Stimulated activated memory B cell treated with anti-CD40 and anti-IgM and Interleukin-4, amounts not matched to agents 10 μg/mL and 1 μg/mL and 100 μg/mL, for 72 hours (primary cell): Measurements from ENCODE around the gene PLCG2.

Experiments
- ATAC-seq: fragments of 150-1000 bp; cut with Tn5 transposase; 2 replicates; pipeline ENCODE4 v1.10.0; 2021
- H3K27ac Mint-ChIP-seq: one replicate; pipeline ENCODE4 v1.8.0; 2022; ENCODE audit warnings: mild to moderate bottlenecking, mixed read lengths
- H3K27me3 Mint-ChIP-seq: one replicate; pipeline ENCODE4 v1.8.0; 2022; ENCODE audit warnings: mixed read lengths
- H3K36me3 Mint-ChIP-seq: one replicate; pipeline ENCODE4 v1.8.0; 2022; ENCODE audit warnings: mixed read lengths
- H3K4me1 Mint-ChIP-seq: one replicate; pipeline ENCODE4 v1.8.0; 2022; ENCODE audit warnings: mixed read lengths
- H3K4me3 Mint-ChIP-seq: one replicate; pipeline ENCODE4 v1.8.0; 2022; ENCODE audit warnings: mild to moderate bottlenecking, moderate library complexity, mixed read lengths
- H3K9me3 Mint-ChIP-seq: one replicate; pipeline ENCODE4 v1.8.0; 2022; ENCODE audit warnings: mixed read lengths

Gene PLCG2

DNA sequence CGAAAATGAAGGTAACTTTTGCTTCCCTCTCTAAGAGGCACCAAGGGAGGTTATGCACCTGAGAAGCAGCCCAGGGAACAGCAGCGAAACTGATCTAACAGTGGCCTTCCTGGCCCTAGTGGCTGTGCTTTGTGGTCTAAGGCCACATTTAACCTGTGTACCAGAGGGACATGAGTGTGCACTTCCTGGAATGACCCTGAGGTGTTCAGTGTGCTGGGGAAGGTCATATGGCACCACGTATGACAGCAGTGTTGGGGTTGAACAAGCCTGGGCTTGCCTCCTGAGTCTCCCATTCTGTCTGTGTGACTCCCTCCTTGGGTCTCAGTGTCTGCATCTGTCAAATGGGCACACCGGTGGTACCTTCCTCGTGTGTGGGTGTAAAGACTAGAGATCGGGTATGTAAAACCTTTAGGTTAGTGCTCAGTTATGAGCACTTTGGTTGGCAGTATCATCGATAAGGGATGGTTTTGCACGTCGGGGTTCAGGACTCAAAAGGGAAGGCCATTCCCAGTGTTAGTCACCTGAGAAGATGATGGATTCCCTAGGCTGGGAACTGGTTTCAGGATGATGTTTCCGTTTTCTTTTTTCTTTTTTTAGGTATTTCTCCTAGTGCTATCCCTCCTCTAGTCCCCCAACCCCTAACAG is 31.9 kb downstream of the PLCG2 start:
- peak; percentile 56 for ATAC-seq
- H3K36me3 Mint-ChIP-seq: peaks cover 58% of the 10 kb centered on the region
- H3K27me3 Mint-ChIP-seq: no peaks in the 10 kb centered on the region
- peaks cover 100% of the 10 kb centered on the region for H3K4me1 Mint-ChIP-seq
- H3K27ac Mint-ChIP-seq: peak overlapping the region; percentile 99
- peak overlapping the region; percentile 45 for H3K4me3 Mint-ChIP-seq
- no peaks in the 10 kb centered on the region for H3K9me3 Mint-ChIP-seq

DNA sequence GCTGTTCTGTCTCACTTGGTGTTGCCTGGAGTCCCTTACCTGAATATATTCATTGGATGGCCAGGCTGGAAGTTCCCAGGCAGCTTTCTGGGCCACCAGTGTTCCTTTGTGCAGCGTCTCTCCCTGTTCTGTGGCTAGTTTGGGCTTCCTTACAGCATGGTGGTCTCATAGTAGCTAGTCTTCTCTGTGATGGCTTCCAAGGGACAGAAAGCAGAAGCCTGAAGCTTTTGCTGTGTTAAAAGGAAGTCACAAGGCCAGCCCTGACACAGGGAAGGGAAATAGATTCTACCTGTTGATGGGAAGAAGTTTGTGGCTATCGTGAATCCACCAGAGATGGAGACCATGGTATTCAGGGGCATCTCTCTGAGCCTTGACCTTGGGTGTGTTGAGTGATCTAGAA is 34.6 kb downstream of the PLCG2 start:
- H3K27me3 Mint-ChIP-seq: no peaks in the 10 kb centered on the region
- ATAC-seq: no peak
- H3K27ac Mint-ChIP-seq: peak overlapping the region; percentile 99
- H3K9me3 Mint-ChIP-seq: no peaks in the 10 kb centered on the region
- peaks cover 44% of the 10 kb centered on the region for H3K36me3 Mint-ChIP-seq
- H3K4me1 Mint-ChIP-seq: peaks cover 97% of the 10 kb centered on the region
- peak overlapping the region; percentile 50 for H3K4me3 Mint-ChIP-seq

DNA sequence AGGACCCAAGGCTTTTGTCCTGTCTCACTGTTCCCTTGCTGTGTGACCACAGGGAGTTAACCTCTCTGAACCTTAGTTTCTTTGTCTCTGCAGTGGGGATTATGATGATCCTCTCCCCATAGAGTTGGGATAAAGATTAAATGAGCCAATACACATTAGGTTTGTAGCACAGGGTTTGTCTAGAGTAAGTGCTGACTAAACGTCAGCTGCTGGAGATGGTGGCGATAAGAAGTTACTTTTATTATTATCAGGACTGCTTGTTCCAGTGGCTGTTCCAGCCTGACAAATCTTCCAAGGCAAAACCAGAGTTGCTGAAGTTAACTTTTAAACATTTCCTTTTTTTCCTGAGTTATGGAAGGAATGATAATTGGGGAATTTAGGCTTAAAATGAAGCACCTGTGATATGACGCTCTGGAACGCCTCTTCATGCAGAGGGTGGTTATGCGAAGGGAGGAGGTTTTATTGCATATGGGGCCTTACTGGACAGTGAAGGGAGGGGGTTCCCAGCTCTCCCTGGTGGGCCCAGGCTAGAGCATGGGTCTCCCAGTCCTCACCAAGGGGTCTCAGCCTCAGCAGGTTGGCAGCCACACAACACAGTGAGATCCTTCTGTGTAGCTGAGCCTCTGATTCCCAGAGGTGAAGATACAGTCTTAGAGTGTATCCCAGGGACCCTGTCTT is 35.8 kb downstream of the PLCG2 start:
- Mint-ChIP-seq H3K4me3 (peak overlapping the region; percentile 19), H3K27me3 (no peaks in the 10 kb centered on the region), H3K36me3 (peaks cover 50% of the 10 kb centered on the region), H3K9me3 (no peaks in the 10 kb centered on the region), H3K4me1 (peaks cover 92% of the 10 kb centered on the region), H3K27ac (peak overlapping the region; percentile 99)
- no peak for ATAC-seq

DNA sequence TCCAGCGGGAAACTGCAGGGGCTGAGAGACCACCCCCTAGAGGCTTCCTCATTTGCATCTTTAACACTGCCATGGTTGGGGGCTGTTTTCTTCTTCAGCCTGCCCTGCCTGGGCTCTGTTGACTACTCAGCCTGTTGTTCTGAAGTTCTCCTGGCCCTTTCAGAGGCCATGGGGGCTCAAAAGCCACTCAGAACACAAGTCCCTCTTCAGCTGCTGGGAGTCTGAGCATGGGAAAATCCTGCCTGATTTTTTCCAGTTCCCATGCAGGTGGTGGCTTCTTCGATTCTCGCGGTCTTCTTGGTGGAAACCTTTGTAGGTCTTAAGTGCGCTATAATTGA is 36.3 kb downstream of the PLCG2 start:
- H3K36me3 Mint-ChIP-seq: peaks cover 50% of the 10 kb centered on the region
- no peak overlapping the region for H3K4me3 Mint-ChIP-seq
- no peaks in the 10 kb centered on the region for H3K9me3 Mint-ChIP-seq
- H3K27me3 Mint-ChIP-seq: no peaks in the 10 kb centered on the region
- peaks cover 92% of the 10 kb centered on the region for H3K4me1 Mint-ChIP-seq
- ATAC-seq: no peak
- H3K27ac Mint-ChIP-seq: peak overlapping the region; percentile 99

DNA sequence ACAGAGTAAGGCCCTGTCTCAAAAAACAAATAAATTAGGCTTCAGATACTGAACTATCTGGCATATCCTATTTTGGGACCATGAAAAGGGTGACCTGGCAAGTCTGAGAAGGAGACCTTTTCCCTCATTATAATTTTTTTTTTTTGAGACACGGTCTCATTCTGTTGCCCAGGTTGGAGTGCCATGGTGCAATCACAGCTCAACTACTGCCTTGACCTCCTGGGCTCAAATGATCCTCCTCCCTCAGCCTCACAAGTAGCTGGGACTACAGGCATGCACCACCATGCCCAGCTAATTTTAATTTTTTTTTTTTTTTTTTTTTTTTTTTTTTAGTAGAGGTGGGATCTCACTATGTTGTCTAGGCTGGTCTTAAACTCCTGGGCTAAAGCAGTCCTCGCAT is 37.3 kb downstream of the PLCG2 start:
- Mint-ChIP-seq H3K27ac (peak overlapping the region; percentile 99), H3K36me3 (peaks cover 44% of the 10 kb centered on the region), H3K9me3 (no peaks in the 10 kb centered on the region), H3K27me3 (no peaks in the 10 kb centered on the region), H3K4me1 (peaks cover 92% of the 10 kb centered on the region), H3K4me3 (peak overlapping the region; percentile 77)
- no peak for ATAC-seq

DNA sequence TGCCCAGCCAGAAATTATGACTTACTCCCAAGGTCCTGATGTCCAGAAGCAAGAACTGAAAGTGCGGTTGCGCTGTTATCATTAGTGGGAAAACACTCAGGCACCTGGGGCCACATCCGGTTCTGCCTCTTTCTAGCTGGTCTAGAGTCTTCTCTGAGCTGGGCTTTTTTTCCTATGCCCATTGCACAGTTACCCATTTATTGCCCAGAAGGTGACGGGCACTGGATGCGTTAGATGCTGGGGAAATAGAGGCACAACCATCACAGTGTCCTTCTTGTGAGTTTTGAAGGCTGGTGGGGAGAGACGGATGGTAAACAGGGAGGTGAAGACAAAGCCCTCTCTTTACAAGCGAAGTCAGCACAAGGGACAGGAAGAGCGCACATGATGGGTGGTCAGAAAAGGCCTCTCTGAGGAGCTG is 37.7 kb downstream of the PLCG2 start:
- H3K9me3 Mint-ChIP-seq: no peaks in the 10 kb centered on the region
- peak overlapping the region; percentile 99 for H3K27ac Mint-ChIP-seq
- peak overlapping the region; percentile 77 for H3K4me3 Mint-ChIP-seq
- H3K4me1 Mint-ChIP-seq: peaks cover 92% of the 10 kb centered on the region
- H3K27me3 Mint-ChIP-seq: no peaks in the 10 kb centered on the region
- ATAC-seq: peak; percentile 21
- peaks cover 41% of the 10 kb centered on the region for H3K36me3 Mint-ChIP-seq

DNA sequence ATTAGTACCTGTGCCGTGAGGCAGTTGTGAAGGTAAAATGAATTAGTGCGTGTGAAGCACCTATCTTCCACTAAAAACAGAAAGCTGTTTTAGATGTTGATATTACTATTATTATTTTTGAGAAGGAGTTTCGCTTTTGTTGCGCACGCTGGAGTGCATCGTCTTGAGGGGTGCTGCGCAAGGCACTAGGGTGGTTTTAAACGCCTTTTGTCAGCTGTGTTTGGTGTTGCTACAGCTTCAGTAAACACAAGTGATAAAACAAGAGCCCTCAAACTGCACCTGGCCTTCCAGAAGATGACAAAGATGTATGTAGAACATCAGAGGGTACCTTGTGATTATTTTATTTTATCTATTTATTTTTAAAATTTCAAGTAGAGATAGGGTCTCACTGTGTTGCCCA is 38.2 kb downstream of the PLCG2 start:
- H3K36me3 Mint-ChIP-seq: peaks cover 38% of the 10 kb centered on the region
- no peaks in the 10 kb centered on the region for H3K27me3 Mint-ChIP-seq
- peak overlapping the region; percentile 77 for H3K4me3 Mint-ChIP-seq
- peak overlapping the region; percentile 99 for H3K27ac Mint-ChIP-seq
- no peaks in the 10 kb centered on the region for H3K9me3 Mint-ChIP-seq
- peak; percentile 49 for ATAC-seq
- H3K4me1 Mint-ChIP-seq: peaks cover 92% of the 10 kb centered on the region

DNA sequence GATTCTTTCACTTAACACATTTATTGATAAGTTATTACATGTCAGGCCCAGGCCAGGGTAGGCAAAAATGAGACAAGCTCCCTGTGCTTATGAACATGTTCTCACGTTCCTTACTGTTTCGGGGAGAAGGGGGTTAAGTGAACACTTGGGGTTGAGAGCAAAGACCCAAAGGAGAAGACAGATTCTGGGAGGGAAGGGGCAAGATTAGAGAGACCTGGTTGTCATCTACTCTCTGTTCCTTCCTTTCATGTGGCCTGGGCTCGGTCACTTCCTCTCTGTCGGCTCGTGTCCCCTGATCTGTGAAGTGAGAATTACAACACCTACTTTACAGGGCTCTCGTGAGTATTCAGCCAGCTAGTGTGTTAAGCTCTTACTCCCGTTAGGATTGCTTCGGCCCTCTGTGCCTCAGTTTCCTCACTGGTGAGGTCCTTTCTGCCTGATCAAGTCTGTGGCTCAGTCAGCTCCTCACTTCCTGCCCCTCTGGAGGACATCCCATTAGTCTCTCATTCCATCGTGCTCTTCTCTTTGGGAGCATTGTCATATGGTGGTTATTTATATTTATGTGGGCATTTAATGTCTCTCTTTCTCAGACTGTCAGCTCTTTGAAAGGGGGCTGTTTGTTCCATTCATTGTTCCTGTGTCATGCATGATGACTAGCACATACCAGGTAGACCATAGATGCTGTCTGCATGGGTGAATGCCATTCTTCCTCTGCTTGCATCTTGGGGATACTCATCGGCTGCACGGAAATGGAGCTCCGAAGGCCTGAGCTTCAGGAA is 38.9 kb downstream of the PLCG2 start:
- peak overlapping the region; percentile 99 for H3K27ac Mint-ChIP-seq
- no peaks in the 10 kb centered on the region for H3K9me3 Mint-ChIP-seq
- ATAC-seq: peak; percentile 76
- peak overlapping the region; percentile 69 for H3K4me3 Mint-ChIP-seq
- H3K36me3 Mint-ChIP-seq: peaks cover 31% of the 10 kb centered on the region
- no peaks in the 10 kb centered on the region for H3K27me3 Mint-ChIP-seq
- H3K4me1 Mint-ChIP-seq: peaks cover 92% of the 10 kb centered on the region

DNA sequence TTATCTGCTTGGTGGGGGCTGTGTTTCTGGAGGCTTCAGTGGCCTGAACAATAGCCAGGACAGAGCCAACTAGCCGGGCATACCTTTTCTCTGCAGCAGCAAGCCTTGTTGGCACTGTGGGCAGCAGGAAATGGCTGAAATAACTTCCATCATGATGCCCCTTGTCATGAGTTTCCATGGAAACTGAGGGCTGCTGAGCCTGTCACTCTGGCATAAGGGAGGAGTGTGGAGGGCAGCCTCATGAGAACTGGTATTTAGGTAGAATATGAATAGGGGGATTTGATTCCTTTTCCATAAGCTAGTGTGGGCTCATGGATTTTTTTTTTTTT is 39.4 kb downstream of the PLCG2 start:
- Mint-ChIP-seq H3K27me3 (no peaks in the 10 kb centered on the region), H3K4me3 (peak overlapping the region; percentile 69), H3K9me3 (no peaks in the 10 kb centered on the region), H3K36me3 (peaks cover 25% of the 10 kb centered on the region), H3K27ac (peak overlapping the region; percentile 99), H3K4me1 (peaks cover 92% of the 10 kb centered on the region)
- ATAC-seq: no peak

DNA sequence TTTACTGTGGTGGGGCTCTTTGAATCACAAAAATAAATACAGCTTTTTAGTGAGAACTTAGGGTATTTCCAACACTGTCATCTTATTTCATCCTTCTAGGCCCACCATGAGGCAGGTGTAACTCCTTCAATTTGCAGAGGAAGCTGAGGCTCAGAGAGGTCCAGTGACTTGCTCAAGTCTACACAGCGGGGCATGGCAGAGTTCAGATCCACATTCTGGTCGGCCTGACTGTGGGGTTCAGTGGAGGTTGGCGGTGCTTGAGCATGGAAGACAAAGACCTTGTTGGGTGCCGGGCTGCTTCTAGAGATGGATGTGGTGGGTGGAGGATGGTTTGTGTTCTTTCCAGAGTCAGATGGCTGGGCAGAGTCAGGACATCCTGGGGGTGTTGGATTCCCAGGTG is 39.8 kb downstream of the PLCG2 start:
- H3K4me3 Mint-ChIP-seq: peak overlapping the region; percentile 69
- no peaks in the 10 kb centered on the region for H3K27me3 Mint-ChIP-seq
- ATAC-seq: no peak
- peaks cover 22% of the 10 kb centered on the region for H3K36me3 Mint-ChIP-seq
- peak overlapping the region; percentile 99 for H3K27ac Mint-ChIP-seq
- no peaks in the 10 kb centered on the region for H3K9me3 Mint-ChIP-seq
- peaks cover 92% of the 10 kb centered on the region for H3K4me1 Mint-ChIP-seq

DNA sequence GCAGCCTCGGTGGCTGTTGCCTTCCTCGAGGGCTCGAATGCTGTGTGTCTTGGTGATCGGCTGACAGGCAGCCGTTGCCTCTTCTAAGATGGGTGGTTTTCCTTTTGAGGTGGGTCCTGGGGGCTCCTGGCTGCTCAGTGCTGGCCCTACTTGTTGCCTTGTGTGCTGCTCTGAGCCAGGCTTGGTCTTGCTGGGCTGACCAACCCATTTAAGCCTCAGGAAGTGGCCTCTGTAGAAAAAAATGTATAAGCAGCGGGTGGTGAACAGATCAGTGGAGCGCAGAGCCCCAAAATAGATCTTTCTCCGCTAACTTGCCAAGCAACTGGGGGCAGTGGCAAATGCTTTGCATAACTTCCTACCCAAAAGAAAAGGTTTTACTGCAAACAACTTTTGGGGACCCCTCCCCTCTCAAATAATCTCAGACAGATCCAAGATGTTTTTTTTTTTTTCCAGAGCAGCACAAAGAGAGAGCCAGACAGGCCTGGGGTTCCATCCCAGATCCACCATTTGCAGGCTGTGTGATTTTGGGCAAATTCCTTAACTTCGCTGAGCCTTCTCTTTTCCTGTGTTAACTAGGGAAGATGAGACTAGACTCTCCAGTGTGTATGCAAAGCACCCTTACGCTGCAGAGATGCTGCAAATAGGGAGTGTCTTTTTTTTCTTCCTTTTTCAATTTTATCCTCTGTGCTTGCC is 42.5 kb downstream of the PLCG2 start:
- peak; percentile 73 for ATAC-seq
- H3K36me3 Mint-ChIP-seq: peaks cover 45% of the 10 kb centered on the region
- H3K27ac Mint-ChIP-seq: peak overlapping the region; percentile 99
- no peaks in the 10 kb centered on the region for H3K27me3 Mint-ChIP-seq
- peaks cover 92% of the 10 kb centered on the region for H3K4me1 Mint-ChIP-seq
- peaks cover 4% of the 10 kb centered on the region for H3K9me3 Mint-ChIP-seq
- peak overlapping the region; percentile 79 for H3K4me3 Mint-ChIP-seq

DNA sequence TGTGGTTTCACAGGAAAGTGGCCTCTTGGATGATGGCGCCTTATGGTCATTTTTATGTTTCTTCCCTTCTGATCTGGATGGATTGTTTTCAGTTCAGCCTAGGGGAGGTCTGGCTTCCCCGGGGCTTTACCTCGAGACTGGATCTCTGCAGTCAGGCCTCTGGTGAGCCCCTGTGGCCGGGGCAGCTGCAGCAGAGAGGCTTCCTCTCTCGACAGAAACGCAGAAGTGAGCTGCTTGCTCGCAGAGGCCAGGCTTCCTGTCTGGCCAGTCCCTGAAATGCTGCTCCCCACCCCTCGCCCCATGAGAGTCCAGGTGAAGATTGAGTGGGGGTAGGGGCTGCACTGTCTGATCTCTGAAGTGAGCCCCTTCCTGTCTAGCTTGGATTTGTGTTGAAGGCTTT is 44.0 kb downstream of the PLCG2 start:
- peak; percentile 80 for ATAC-seq
- Mint-ChIP-seq H3K4me3 (peak overlapping the region; percentile 79), H3K27ac (peak overlapping the region; percentile 99), H3K36me3 (peaks cover 51% of the 10 kb centered on the region), H3K27me3 (no peaks in the 10 kb centered on the region), H3K9me3 (peaks cover 4% of the 10 kb centered on the region), H3K4me1 (peaks cover 94% of the 10 kb centered on the region)

DNA sequence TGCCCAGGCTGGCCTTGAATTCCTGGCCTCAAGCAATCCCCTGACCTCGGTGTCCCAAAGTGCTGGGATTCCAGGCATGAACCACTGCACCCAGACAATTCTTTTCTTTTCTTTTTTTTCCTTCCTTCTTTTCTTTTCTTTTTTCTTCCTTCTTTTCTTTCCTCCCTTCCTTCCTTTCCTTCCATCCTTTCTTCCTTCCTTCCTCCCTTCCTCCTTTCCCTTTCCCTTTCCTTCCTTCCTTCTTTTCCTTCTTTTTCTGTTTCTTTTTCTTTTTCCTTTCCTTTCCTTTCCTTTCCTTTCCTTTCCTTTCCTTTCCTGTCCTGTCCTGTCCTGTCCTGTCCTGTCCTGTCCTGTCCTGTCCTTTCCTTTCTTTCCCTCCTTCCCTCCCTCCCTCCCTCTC is 44.6 kb downstream of the PLCG2 start:
- Mint-ChIP-seq H3K4me1 (peaks cover 94% of the 10 kb centered on the region), H3K9me3 (peaks cover 4% of the 10 kb centered on the region), H3K27ac (peak overlapping the region; percentile 99), H3K36me3 (peaks cover 47% of the 10 kb centered on the region), H3K27me3 (no peaks in the 10 kb centered on the region), H3K4me3 (peak overlapping the region; percentile 79)
- ATAC-seq: no peak

DNA sequence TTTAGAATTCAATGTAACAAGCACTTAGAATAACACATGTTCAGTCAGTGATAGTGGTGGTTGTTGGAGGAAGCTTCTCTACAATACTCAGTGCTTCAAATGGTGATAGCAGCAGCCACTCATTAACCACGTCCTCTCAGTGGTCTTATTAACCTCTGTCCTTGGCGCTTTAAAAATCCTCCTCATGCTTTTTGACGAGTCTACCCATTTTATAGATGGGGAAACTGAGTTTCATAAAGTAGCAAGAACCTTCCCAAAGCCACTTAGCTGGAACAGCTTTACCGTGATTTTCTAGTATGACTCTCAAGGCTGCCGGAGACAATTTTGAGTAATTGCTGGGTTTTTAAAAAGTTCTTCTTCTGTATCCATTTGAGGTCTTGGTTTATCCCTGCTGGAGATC is 47.4 kb downstream of the PLCG2 start:
- Mint-ChIP-seq H3K9me3 (peaks cover 4% of the 10 kb centered on the region), H3K27me3 (no peaks in the 10 kb centered on the region), H3K27ac (peak overlapping the region; percentile 99), H3K36me3 (peaks cover 46% of the 10 kb centered on the region), H3K4me3 (peak overlapping the region; percentile 2), H3K4me1 (peaks cover 99% of the 10 kb centered on the region)
- no peak for ATAC-seq

DNA sequence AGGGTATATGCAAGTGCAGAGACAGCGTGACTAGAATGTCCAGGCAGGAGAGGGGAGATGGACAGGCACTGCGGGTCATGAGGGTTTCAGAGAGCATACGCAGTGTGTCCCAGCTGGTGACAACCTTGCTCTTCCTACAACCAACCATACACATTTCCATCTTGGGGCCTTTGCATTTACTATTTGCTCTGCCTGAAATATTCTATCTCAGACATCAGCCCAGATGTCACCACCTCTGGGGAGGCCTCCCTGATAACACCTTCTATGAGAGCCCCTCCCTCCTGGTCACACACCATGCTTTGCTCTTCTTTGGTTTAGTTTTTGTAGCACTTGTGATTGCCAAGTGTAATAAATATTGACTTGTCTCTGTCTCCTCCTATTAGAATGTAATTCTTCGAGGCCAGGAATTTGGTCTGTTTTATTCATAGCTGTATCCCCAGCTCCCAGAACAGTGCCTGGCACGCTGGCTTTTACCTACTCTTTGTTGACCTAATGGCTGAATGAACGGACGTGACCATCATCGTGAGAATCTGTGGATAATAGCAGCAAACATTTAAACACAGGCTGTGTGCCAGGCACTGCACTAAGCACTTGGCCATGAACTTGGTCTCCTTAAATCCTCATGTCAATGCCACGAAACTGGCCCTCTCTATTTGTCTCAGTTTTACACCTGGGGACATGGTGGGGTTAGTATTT is 51.9 kb downstream of the PLCG2 start:
- peaks cover 94% of the 10 kb centered on the region for H3K4me1 Mint-ChIP-seq
- no peaks in the 10 kb centered on the region for H3K27me3 Mint-ChIP-seq
- H3K27ac Mint-ChIP-seq: peak overlapping the region; percentile 99
- peak; percentile 20 for ATAC-seq
- peak overlapping the region; percentile 80 for H3K4me3 Mint-ChIP-seq
- H3K36me3 Mint-ChIP-seq: peaks cover 36% of the 10 kb centered on the region
- H3K9me3 Mint-ChIP-seq: no peaks in the 10 kb centered on the region
